Activated CD8-positive, alpha-beta memory T cell treated with anti-CD3 and anti-CD28 coated beads for 1 hour (primary cell): ENCODE data around the gene TBC1D22B.
"Not testable (repeated sequence)": the region's sequence is repeated elsewhere in the genome, so short reads cannot be mapped to it uniquely, and the experiment has no call there.

Experiments
- DNase-seq, 2 donors: peaks; one replicate each; pipeline ENCODE4 v3.0.0-alpha.2; 2020; ENCODE audit warnings: low read depth in 1 of 2; ENCODE audit errors: extremely low read depth in 1 of 2

TBC1D22B gene

GRCh38 chr6:37319856-37320480 is 62.4 kb downstream of the TBC1D22B start:
- no peak for DNase-seq

- DNase-seq = no peak
These were observed 63.1 kb downstream of the TBC1D22B start for GRCh38 chr6:37320646-37321045.

GRCh38 chr6:37321101-37321500 is 63.5 kb downstream of the TBC1D22B start:
- no peak for DNase-seq

- DNase-seq = no peak
These were observed 64.2 kb downstream of the TBC1D22B start for GRCh38 chr6:37321516-37322415.

GRCh38 chr6:37323580-37323979 is 66.0 kb downstream of the TBC1D22B start:
- DNase-seq = no peak

- no peak for DNase-seq
These were observed 66.8 kb downstream of the TBC1D22B start for GRCh38 chr6:37324131-37325033.

- not testable (repeated sequence) for DNase-seq
These were observed 72.8 kb downstream of the TBC1D22B start for GRCh38 chr6:37330345-37330744.

GRCh38 chr6:37331047-37331446 is 73.5 kb downstream of the TBC1D22B start:
- DNase-seq = no peak

GRCh38 chr6:37332894-37333293 is 75.3 kb downstream of the TBC1D22B start:
- no peak for DNase-seq

- DNase-seq = no peak
These were observed 76.5 kb downstream of the TBC1D22B start for GRCh38 chr6:37334047-37334446.

- DNase-seq = not testable (repeated sequence)
These were observed 80.7 kb downstream of the TBC1D22B start for GRCh38 chr6:37338317-37338716.

GRCh38 chr6:37338745-37339255 is 81.2 kb downstream of the TBC1D22B start:
- no peak for DNase-seq

GRCh38 chr6:37339741-37340638 is 82.4 kb downstream of the TBC1D22B start:
- no peak for DNase-seq

- DNase-seq = no peak
These were observed 83.0 kb downstream of the TBC1D22B start for GRCh38 chr6:37340639-37340943.

- DNase-seq = no peak
These were observed 85.7 kb downstream of the TBC1D22B start for GRCh38 chr6:37343248-37343647.

- DNase-seq = no peak
These were observed 86.7 kb downstream of the TBC1D22B start for GRCh38 chr6:37344308-37344707.

- DNase-seq = not testable (repeated sequence)
These were observed 88.2 kb downstream of the TBC1D22B start for GRCh38 chr6:37345804-37346203.

GRCh38 chr6:37347177-37347576 is 89.6 kb downstream of the TBC1D22B start:
- DNase-seq = no peak

GRCh38 chr6:37347670-37348111 is 90.1 kb downstream of the TBC1D22B start:
- DNase-seq = no peak

GRCh38 chr6:37351027-37351426 is 93.5 kb downstream of the TBC1D22B start:
- no peak for DNase-seq
